HepG2 (cell line): ENCODE measurements around the gene ADCY1. TPM values are rescaled to one million over a fixed set of nuclear protein-coding genes. Genes with fewer than 3 reads are reported as not detected.

ENCODE experiments used
- ARID4A ChIP-seq: sonication (generic); formaldehyde crosslinking; IDR thresholded peaks from 2 replicates; pipeline ENCODE4 v1.5.0; 2020; ENCODE audit warnings: mild to moderate bottlenecking, missing genetic modification reagents, borderline replicate concordance
- ATF1 ChIP-seq: IDR thresholded peaks from 2 replicates; pipeline ENCODE4 v1.6.1; 2016; ENCODE audit warnings: mild to moderate bottlenecking, control low read depth
- CBX5 ChIP-seq: sonication (generic); formaldehyde crosslinking; IDR thresholded peaks from 2 replicates; pipeline ENCODE4 v1.4.0; 2020; ENCODE audit warnings: missing genetic modification reagents, borderline replicate concordance
- IKZF5 ChIP-seq: IDR thresholded peaks from 2 replicates; pipeline ENCODE4 v1.6.1; 2018; ENCODE audit warnings: missing genetic modification reagents, mild to moderate bottlenecking, missing compliant biosample characterization
- KDM4B ChIP-seq: sonication (generic); formaldehyde crosslinking; IDR thresholded peaks from 2 replicates; pipeline ENCODE4 v1.4.0; 2020; ENCODE audit warnings: missing genetic modification reagents
- POLR2AphosphoS5 ChIP-seq: IDR thresholded peaks from 2 replicates; pipeline ENCODE4 v1.6.1; 2012; ENCODE audit warnings: low read depth, low read length
- PRMT3 ChIP-seq: sonication (generic); formaldehyde crosslinking; IDR thresholded peaks from 2 replicates; pipeline ENCODE4 v1.8.1; 2022; ENCODE audit warnings: low read depth, mild to moderate bottlenecking, moderate library complexity, missing genetic modification reagents, borderline replicate concordance
- TMF1 ChIP-seq: sonication (generic); formaldehyde crosslinking; IDR thresholded peaks from 2 replicates; pipeline ENCODE4 v1.8.1; 2022; ENCODE audit warnings: low read depth, missing genetic modification reagents
- TOE1 ChIP-seq: sonication (generic); formaldehyde crosslinking; IDR thresholded peaks from 2 replicates; pipeline ENCODE4 v1.4.0; 2020; ENCODE audit warnings: mild to moderate bottlenecking, missing genetic modification reagents
- ZBTB21 ChIP-seq: sonication (generic); formaldehyde crosslinking; IDR thresholded peaks from 2 replicates; pipeline ENCODE4 v1.4.0; 2020; ENCODE audit warnings: missing genetic modification reagents
- ZBTB3 ChIP-seq: sonication (generic); formaldehyde crosslinking; IDR thresholded peaks from 2 replicates; pipeline ENCODE4 v1.4.0; 2020; ENCODE audit warnings: low read depth, mild to moderate bottlenecking, moderate library complexity, missing genetic modification reagents, borderline replicate concordance
- ZNF274 ChIP-seq: sonication (generic); formaldehyde crosslinking; IDR thresholded peaks from 2 replicates; pipeline ENCODE4 v1.5.1; 2020; ENCODE audit warnings: mild to moderate bottlenecking, missing genetic modification reagents
- ZNF383 ChIP-seq: sonication (generic); formaldehyde crosslinking; IDR thresholded peaks from 2 replicates; pipeline ENCODE4 v1.4.0; 2020; ENCODE audit warnings: missing genetic modification reagents, mild to moderate bottlenecking, borderline replicate concordance
- ZNF513 ChIP-seq: sonication (generic); formaldehyde crosslinking; conservative IDR thresholded peaks from 2 replicates; pipeline ENCODE4 v1.5.0; 2020; ENCODE audit warnings: missing genetic modification reagents
- ZNF567 ChIP-seq: sonication (generic); formaldehyde crosslinking; IDR thresholded peaks from 2 replicates; pipeline ENCODE4 v1.8.1; 2023; ENCODE audit warnings: mild to moderate bottlenecking, missing genetic modification reagents, borderline replicate concordance
- ZNF570 ChIP-seq: sonication (generic); formaldehyde crosslinking; IDR thresholded peaks from 2 replicates; pipeline ENCODE4 v1.4.0; 2020; ENCODE audit warnings: mild to moderate bottlenecking, missing genetic modification reagents, borderline replicate concordance
- ZNF639 ChIP-seq: conservative IDR thresholded peaks from 2 replicates; pipeline ENCODE4 v1.6.1; 2018; ENCODE audit warnings: missing genetic modification reagents
- polyA plus RNA-seq, 8 experiments: library from polyadenylated mRNA; depleted of rRNA in 3 of 8; stranded (reverse) in 7 of 8; unstranded in 1 of 8; fragments of >200 nt; fragmentation: Illumina TruSeq in 4 of 8; extraction: Trizol in 4 of 8; gene quantifications; 2 replicates each; pipeline versions ENCODE4 v1.2.1 to v1.2.3, GENCODE V29; 2011 to 2016; ENCODE audit warnings: low read depth in 4 of 8, missing spikeins in 1 of 8, mixed read lengths in 1 of 8; ENCODE audit not compliant: insufficient read depth in 1 of 8
- total RNA-seq, 5 experiments: library from RNA; depleted of rRNA; stranded (reverse); fragments of >200 nt; fragmentation: Illumina TruSeq; extraction: Trizol; gene quantifications; 2 replicates each; pipeline ENCODE4 v1.2.3, GENCODE V29; 2016; ENCODE audit warnings: low read depth in 1 of 5
- TF ChIP-seq, protein P1 (sequence below): IDR thresholded peaks from 2 replicates; pipeline ENCODE4 v1.6.1; 2016; ENCODE audit warnings: missing genetic modification reagents, missing compliant biosample characterization

ADCY1 gene
- total and polyA plus RNA-seq, 2 of the 13 experiments (the other 11 are each of a cell fraction or from before 2014, with no cell fraction given), result 0.80 to 1.2 TPM

- TF ChIP-seq ARID4A (CRISPR knock-in tag) (peak; percentile 57; the same call in 1 of the 2 replicates), ZNF383 (CRISPR knock-in tag) (no peak), ZBTB3 (no peak), TOE1 (CRISPR knock-in tag) (0 out of 2 replicates have a peak, but pooled peaks have one; percentile 21), KDM4B (CRISPR knock-in tag) (peak; percentile 56; the same call in 1 of the 2 replicates), ZNF274 (CRISPR knock-in tag) (no peak), PRMT3 (0 out of 2 replicates have a peak, but pooled peaks have one; percentile 39), ZNF513 (CRISPR knock-in tag) (no peak), IKZF5 (peak; percentile 96), ATF1 (peak; percentile 48; the same call in 1 of the 2 replicates), ZNF639 (CRISPR knock-in tag) (0 out of 2 replicates have a peak, but pooled peaks have one; percentile 66), TMF1 (CRISPR knock-in tag) (0 out of 2 replicates have a peak, but pooled peaks have one; percentile 39), ZNF567 (CRISPR knock-in tag) (no peak), ZBTB21 (CRISPR knock-in tag) (0 out of 2 replicates have a peak, but pooled peaks have one; percentile 15), CBX5 (peak; percentile 88), POLR2AphosphoS5 (no peak), ZNF570 (CRISPR knock-in tag) (no peak)
- TF ChIP-seq, protein P1, sequence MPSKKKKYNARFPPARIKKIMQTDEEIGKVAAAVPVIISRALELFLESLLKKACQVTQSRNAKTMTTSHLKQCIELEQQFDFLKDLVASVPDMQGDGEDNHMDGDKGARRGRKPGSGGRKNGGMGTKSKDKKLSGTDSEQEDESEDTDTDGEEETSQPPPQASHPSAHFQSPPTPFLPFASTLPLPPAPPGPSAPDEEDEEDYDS (CRISPR knock-in tag), result peak; percentile 66
These were observed 117.0 kb downstream of the ADCY1 start (continued) for GRCh38 chr7:45691155-45691656.
